GM18498 (cell line): ENCODE results near the gene SEMA4D.

Experiments
- ATAC-seq: cut with Tn5 transposase; IDR thresholded peaks from one replicate; pipeline ENCODE4 v1.9.1; 2021; ENCODE audit warnings: mild to moderate bottlenecking, moderate library complexity; ENCODE audit not compliant: unreplicated experiment

Gene SEMA4D

DNA sequence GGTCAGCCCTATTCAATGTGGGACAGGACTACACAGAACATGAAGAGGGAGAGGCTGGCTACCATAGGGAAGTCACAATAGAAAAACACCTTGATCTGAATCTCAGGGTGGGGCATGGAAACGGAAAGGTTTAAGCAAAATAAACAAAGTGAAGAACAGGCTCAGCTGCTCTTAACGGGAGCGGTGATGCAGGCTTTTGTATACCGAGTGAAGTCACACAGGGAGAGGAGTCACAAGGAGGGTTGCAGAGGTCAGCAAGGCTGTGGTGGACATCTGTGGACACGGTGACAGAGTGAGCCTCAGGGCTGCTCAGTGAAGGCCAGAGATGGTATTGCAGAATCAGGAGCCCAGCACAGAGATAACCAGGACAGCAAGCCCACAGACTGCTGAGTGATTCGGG, 30.6 kb upstream of the SEMA4D start:
- ATAC-seq = no peak

DNA sequence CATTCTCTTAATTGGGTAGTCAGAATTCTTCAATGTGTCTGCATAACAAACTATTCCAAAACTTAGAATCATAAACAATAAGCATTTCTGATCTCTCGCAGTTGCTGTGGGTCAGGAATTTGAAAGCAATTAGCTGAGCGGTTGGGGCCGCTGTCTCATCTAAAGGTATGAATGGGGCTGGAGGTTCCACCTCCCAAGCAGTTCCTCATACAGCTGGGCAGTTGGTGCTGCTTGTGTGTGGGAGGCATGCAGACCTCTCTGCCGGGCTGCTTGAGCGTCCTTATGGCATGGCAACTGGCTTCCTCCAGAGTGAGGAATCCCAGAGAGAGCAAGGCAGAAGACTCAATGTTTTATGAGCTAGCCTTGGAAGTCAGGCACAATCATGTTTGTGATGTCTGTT, 30.2 kb upstream of the SEMA4D start:
- ATAC-seq = no peak

DNA sequence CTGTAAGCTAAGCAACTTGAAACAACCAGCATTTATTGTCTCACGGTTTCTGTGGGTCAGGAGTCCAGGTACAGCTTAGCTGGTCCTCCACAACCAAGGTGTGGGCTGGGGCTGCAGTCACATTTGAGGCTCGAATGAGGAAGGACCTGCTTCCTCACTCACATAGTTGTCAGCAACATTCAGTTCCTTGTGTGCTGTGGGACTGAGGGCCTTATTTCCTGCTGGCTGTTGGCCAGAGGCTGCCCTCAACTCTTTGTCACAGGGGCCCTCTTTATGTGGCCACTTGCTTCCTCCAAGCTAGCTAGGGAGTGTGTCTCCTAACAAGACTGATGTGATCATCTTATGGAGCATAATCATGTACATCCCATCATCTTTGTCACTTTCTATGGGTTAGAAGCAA, 29.2 kb upstream of the SEMA4D start:
- no peak for ATAC-seq

DNA sequence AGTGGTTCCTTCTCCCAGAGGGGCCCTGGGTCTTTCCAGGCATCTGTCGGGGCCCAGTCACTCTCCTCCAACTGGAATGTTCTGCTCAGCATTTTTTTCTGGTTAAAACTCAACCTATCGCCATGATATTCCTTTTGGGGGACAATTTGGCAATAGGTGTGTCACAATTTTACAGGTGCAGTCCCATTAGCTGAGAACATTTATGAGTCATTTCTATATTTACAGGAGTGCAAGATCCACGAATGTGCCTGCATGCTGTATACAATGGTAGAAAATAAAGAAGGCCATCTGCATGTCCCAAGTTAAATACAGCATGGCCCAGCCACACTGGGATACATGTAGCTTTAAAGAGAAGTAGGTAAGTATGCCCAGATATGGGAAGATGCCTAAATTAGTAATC, 28.8 kb upstream of the SEMA4D start:
- no peak for ATAC-seq

DNA sequence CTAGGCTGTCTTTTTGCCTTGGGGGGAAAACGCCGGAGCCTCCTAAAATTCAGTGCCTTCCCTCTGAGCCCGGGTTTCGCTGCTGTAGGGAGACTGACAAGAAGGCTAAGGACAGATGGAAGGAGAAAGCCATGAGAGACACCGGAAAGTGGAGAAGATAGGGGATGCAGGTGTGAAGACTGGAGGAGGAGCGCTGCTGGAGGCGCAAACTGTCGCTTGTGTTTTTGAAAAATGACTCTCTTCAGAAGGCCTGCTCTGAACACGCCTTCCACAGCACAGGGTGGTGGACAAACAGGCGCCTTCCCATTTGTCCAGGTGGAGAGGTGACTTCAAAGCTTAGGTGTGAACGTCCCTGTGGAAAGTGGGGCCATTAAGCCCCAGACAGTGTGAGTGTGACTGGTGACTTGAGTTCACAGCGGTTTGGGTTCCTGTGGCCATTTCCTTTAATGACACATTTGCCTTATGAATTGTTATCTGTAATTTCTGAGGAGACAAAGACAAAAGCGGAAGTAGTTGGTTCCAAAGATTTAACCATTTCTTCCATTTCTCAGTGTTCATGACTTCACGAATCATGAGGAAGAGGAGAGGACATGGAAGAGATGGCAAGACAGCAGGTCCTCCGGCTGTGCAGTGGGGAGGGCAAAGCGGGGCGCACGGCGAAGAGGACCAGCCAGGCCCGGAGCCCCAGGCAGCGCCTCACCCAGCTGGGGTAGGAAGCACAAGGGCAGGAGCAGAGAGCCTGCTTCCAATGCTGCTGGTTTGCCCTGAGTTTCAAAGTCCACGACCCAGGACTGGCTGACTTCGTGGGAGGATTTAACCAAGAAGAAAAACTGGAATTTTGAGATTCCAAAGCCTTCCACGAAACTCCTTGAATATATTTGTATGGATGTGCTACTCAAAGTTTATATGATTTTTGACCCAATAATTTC, 27.8 kb upstream of the SEMA4D start:
- no peak for ATAC-seq

DNA sequence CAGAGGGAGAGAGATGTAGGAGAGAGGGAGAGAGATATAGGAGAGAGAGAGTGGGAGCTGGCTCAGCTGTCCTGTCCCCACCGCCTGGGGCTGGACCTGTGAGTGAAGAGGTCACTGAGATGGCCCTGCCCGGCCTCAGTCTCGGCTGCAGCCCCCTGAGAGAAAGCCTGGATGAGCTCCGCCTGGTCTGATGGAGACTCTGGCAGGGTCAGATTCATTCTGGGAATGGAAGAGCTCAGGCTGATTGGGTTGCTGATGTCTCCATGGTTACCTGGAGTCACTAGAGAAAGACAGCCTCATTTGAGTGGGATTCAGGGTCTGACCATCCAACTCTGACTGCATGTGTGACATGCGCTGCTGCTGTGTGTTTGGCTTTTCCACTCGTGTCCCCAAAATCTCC, 27.1 kb upstream of the SEMA4D start:
- no peak for ATAC-seq

DNA sequence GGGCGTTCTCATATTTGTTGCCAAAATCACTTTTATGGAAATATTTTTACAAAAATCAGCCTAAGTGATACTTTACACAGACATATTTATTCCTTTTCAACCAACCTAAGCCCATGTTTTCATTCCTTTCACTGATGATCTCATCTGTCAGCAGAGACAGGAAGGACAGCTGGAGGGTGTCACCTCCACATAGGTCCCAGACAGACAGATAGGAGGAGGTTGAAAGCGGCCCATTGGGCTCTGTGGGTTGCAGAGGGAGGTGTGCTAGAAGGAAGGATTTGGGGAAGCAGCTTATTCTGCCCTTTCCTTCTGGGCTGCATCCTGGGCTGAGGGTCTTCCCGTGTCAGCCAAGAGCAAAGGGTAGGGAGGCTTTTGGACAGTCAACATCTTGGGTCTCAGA, 26.0 kb upstream of the SEMA4D start:
- no peak for ATAC-seq

DNA sequence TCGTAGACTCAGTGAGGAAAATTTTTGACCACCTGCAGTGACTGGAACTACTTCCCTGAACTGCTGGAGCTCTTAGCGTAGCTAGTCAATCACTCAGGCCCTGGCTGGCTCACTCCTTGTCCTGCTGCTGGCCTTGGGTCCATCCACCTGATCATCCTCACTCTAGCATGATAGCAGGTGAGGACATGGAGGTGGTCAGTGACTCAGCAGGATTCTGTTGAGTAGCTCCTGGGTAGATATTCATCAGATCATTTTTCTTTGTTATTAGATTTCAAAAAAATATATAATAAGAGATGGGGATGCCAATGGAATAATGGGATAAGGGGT, 25.0 kb upstream of the SEMA4D start:
- no peak for ATAC-seq

DNA sequence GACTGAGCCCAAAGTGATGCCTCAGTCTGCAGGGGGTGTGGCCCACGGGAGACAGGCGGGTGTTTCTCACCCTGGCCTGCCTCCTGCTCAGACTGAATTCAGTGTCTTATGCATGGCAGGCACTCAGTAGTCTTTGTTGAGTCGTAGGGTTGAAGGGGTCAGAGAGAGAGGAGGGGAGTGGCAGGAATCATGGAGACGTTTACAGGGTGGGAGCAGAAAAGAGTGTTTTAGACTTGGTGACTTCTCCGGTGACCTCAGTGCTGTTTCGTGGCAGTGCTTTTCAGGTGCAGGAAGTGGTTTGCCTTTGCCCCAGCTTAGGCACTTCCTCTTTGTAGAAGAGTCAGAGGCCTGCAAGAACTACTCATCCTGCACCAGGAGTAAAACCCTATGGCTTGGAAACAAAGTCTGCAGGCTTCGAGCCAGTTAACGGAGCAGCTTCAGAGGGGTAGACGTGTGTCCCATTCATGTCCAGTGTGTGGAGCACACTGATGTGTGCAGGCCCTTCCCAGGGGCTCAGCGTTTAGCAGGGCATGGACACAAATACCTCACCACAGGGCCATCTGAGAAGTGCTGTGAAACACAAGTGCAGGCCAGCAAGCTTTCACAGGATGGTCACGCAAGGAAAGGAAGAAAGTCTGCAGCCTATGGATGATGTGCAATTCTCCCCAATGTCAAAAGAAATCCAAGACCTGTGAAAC, 24.5 kb upstream of the SEMA4D start:
- ATAC-seq = peak; percentile 91

DNA sequence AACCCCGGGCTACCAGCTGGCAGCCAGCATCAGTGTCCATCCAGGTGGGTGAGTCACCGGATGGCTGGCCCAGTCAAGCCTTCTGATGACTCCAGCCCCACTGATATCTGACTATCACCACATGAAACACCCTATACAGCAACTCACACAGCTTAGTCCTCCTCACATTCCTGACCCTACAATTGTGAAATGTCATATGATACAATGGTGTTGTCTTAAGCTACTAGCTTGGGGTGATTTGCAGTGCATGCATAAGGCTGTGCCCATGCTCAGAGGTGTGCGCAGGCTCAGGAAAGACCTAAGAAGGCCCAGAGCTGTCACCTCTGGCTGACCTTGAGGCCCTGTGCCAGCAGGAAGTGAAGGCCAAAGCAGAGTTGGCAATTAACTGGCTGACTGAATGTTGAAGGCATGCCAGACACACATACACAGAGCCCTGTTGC, 21.5 kb upstream of the SEMA4D start:
- ATAC-seq = no peak

DNA sequence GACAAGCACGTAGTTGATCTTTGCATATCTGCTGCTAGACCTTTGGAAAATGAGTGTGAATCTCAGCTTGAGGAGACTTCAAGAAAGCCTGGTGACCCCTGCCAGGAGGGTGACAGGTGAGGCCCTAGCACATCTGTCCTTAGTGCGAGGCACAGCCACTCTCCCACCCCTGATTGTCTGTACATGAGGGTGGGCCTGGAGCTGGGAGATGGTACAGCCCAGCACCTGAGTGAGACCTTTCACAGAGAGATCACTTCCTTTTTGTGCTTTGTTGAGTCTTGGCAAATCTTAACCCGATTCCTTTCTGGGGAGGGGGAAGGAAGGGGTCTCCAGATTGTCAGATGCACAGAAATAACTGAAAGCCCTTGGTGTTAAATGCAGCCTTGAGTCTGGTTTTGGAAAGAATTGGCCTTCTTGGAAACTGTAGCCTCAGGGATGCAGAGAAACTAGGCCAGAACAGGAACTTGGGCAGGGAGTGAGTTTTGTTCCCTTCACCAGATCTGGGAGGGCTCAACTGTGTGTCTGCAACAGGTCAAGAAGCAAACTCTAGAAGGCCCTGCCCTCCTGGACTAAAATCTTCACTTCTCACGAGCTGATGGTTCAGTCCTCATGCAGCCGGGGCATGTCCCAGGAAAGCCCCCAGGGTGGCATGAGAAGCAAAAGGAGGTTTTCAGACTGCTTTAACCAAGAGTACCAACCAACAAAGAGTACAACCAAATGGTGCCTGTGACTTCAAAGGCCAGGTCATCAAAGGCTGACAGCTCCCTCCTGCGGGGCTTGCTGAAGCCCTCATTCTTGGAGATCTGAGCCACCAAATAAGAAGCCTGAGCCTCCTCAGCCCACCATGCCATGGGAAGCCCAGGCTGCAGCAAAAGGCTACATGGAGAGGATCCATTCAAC, 20.8 kb upstream of the SEMA4D start:
- no peak for ATAC-seq

DNA sequence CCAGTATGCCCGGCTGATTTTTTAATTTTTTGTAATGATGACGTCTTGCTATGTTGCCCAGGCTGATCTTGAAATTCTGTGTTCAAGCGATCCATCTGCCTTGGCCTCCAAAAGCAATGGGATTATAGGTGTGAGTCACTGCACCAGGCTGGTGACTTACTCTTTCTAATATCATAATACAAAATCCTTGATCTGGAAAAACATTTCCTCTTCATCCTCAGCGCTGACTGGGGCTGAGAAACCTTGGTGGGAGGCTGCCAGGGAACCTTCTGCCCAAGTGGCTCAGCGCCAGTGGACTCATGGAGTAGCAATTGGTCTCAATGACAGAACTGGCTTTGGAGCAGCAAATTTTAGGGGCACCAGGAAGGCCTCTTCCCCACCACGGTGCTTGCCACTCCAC, 17.5 kb upstream of the SEMA4D start:
- no peak for ATAC-seq

DNA sequence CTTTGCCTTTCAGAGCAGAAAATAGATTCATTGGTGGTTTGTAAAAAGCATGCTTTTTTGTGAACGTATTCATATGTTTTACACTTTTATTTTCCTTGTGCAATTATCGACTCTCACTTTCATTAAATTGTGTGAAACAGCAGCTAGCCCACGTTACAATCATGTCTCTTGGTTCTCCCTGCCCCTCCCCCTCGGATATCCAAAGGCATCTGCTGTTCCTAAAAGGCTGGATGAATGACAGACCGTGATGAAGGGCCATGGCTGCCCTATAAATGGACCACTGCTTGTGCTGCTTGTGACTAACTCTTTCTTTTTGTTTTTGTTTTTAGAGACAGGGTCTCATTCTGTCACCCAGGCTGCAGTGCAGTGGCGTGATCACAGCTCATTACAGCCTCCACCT, 17.0 kb upstream of the SEMA4D start:
- no peak for ATAC-seq

DNA sequence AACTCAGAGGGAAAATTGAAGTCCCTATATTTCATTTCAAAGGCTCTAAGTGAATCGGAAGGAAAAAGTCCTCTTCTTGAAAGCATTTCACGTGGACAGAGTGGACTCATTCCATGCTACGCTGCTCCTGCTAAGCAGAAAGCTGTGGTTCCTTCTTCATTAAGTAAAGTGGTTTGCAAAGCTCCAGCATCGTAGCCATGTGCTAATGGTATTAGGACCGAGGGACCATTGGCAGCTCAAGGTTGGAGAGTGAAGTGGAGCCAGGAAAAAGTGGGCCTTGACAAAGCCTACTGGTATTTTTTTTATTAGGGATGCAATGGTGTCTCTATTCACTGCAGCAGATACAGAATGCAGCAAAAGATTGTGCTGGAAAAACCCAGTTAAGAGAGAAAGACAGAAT, 16.4 kb upstream of the SEMA4D start:
- no peak for ATAC-seq

DNA sequence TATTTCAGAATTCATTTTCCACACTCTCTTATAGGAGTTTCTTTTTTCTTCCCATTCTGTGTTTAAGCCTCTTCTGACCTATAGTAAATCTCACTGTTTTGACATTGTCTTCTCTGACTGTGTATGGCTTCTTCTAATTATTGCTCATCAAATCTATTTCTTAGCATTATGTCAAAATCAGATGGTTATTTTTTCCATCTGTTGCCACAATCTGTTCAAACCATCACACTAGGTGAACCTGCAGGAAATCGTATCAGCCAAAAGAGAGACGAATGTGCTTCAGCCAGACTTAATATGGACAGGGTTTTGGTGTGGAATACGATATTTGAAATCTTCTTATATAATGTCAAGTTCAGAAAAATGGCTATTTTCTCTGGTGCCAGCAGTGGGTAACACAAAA, 15.9 kb upstream of the SEMA4D start:
- no peak for ATAC-seq

DNA sequence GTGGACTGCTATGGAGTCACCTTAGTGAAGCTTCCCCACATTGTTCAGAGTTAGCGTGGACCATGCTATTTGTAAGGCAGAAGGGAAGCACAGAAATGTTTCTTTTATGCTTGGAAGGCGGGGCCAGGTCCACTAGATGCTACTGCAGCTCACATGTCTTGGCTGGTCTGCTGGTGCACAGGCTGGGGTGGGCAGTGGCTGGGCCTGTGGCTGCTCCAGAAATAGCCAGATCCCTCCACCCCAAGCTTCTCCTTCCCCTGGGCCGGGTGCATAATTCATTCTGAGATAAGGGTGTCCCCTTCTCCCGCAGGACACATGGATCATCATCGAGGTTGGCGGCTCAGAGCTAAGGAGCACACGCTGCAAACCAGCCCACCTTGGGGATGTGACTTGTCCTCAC, 14.5 kb upstream of the SEMA4D start:
- ATAC-seq = no peak

DNA sequence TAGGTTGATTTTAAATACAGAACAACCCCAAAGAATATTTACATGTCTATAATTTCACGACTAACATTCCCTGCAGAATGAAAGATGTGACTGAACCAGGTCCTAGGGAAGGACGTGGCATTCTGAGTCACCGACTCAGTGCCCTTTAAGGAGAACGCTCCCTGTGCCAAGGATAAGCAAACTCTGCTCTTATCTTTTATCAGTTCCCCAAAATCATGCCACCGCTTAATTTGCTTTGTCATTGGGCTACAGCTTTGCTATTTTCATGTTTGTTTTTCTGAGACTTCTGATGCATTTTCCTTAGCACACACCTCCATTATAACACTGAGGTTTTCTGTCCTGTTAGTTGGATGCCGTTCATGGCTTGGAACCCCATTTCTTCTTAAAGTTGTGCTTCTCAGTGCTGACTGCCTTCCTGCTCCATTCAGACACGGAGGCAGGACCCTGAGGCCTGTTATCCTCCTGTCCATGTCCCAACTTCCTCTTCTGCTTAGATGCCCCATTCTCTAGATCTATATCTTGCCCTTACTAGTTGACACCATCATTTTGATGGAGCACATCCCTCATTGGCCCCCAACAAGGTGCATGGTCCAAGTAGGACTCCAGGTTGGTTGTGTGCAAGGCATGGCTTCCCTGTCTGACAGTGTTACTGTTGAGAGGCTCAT, 11.2 kb upstream of the SEMA4D start:
- no peak for ATAC-seq

DNA sequence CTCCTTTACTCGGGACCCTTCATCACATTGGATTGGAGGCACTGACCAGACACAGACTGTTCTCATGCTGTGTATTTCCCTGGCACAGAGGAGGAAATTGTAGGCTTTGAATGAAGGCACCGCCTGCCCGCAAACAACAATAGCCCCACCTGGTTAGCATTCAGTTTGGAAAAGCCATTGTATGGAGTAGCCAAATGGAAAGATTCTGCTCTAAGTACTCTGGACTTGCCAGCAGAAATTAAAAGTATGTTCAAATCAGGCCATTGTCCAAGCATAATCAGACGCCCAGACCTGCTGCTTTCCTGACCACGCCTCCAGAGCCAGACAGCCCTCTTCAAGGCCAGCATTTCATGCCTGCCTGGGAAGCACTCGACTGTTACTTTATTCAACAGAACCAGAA, 8.0 kb upstream of the SEMA4D start:
- no peak for ATAC-seq

DNA sequence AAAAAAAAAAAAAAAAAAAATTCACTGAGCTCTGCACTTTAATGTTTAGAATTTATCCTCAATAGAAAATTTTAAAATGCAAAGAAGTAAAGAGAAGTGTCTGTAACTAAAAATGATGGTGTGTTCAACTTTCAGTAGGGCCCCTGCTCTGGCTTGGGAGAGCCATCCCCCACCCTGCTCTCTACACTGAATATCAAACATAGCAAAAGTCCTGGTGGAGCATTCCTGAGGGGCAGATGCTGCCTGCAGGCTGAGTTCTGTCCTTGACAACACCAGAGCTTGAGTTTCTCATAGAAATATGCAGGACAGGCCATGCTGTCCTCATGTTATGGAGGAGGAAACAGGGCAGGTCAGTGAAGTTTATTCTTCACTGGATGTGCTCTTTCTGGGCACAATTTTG, 7.1 kb upstream of the SEMA4D start:
- no peak for ATAC-seq

DNA sequence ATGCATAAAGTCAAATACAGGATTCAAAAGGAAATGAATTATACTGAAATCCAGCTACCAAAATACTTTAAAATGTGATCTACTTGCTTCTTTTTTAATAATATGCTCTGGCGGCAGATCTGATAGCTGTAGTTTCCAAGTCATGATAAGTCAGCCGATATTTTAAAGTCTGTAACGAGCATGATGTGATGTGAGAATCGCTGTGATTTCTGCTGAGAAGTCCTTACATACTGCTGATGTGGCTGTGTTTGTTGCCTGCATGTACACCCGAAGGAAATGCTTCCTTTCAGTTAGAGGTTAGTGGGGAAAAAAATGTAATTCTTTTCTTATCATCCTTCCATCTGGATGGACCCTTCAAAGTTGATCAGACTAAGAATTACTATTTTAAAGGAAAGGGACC, 4.8 kb upstream of the SEMA4D start:
- no peak for ATAC-seq

DNA sequence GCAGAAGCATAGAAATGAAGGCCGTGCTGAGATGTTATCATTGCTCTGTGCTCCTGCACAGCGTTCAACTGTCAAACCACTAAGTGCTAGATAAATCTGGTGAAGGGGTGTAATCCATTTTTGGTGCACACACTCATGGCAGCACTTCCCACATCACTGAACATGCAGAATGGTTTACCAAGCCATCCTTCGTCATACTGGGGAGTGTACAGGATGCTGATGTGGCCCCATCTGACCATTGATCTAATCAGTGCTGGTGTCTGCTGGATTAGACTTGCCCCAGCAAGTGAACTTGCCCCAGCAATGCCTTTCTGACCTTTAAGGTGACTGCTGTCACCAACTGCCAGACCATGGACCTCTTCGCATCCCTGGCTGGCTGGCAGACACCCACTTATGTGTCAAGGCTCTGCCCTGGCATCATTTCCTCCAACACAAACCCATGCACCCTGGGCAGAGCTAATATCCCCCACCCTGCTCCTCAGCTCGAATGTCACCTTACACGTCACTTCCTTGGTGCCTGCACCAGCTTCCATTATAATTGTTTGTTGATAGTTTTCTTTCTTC, 4.2 kb upstream of the SEMA4D start:
- ATAC-seq = no peak
